Subcutaneous adipose tissue (tissue), 4 donors: ENCODE data around the gene C9orf78. TPM values are rescaled to one million over a fixed set of nuclear protein-coding genes. Genes with fewer than 3 reads are reported as not detected.

Source experiments
- total RNA-seq, 4 donors: library from RNA; depleted of rRNA; stranded (reverse); fragments of >200 nt; gene quantifications; one replicate each; pipeline ENCODE4 v1.1.0, GENCODE V29; 2016
- TF ChIP-seq, protein P1 (sequence below): fragments of 450-650 bp; IDR thresholded peaks from one replicate; pipeline ENCODE4 v1.5.1; 2016; ENCODE audit warnings: low read depth, mild to moderate bottlenecking, control low read depth, antibody characterized with exemption, moderate library complexity

C9orf78 gene
- total RNA-seq, 4 donors from 2014 or later, result 37.8 to 105 (median 50.9) TPM

DNA sequence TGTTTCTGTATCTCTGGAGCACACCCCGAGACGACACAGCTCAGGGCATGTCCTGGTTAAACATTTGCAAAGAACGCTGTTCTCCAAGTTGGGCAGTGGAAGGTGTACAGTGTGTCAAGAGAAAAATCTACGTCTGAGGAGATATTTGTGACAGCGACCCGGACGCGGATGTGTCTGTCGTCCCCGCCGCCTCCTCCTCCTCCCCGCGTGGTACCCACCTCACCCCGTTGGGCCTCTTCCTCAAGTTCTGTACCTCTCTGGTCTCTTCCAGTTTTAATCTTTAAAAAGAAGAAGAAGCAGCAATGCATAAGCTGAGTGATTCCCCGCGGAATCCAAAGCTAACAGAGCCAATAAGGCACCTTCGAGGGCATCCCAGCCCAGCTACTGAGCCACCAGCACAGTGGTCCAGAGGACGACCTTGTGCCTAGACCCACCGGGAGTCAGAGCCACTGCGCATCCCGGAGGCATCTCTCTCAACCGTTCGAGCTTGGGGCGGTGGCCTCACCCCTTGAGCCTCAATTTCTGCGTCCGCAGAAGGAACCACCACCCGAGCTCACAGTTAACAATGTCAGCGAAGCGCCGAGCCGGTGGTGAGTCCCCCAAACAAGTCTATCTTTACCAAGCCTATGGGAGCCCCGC lies 467 bp downstream of the C9orf78 start:
- TF ChIP-seq, protein P1, sequence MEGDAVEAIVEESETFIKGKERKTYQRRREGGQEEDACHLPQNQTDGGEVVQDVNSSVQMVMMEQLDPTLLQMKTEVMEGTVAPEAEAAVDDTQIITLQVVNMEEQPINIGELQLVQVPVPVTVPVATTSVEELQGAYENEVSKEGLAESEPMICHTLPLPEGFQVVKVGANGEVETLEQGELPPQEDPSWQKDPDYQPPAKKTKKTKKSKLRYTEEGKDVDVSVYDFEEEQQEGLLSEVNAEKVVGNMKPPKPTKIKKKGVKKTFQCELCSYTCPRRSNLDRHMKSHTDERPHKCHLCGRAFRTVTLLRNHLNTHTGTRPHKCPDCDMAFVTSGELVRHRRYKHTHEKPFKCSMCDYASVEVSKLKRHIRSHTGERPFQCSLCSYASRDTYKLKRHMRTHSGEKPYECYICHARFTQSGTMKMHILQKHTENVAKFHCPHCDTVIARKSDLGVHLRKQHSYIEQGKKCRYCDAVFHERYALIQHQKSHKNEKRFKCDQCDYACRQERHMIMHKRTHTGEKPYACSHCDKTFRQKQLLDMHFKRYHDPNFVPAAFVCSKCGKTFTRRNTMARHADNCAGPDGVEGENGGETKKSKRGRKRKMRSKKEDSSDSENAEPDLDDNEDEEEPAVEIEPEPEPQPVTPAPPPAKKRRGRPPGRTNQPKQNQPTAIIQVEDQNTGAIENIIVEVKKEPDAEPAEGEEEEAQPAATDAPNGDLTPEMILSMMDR, result no peak

DNA sequence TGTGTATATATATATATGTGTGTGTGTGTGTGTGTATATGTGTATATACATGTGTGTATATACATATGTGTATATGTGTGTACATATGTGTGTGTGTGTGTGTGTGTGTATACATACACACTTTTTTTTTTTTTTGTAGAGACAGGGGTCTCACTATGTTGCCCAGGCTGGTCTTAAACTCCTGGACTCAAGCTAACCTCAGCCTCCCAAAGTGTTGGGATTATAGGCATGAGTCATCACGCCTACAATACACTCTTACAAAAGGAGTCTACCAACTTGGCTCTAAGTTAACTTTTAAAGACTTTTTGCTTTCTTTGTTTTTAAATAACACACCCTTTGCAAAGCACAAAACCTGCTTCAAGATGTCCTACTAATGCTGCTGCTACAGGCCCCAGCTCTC lies 2.1 kb downstream of the C9orf78 start:
- TF ChIP-seq, protein P1, result no peak

DNA sequence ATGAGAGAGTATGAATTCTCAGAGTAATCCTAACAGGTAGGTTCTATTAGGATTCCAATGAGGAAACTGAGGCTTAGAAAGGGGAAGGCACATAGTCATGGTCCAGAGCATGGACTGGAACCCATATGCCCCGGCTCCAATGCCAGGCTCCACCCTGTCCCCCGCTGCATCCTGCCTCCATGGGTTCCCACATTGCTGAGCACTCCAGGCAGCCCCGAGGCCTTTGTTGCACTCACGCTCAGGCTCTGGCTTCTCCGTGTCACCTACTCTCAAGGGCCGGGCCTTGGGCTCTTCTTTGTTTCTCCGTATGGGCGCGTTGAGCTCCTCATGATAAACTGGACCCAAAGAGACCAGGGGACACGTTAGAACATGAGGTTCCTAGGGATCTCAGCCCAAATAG lies 6.1 kb downstream of the C9orf78 start:
- TF ChIP-seq, protein P1, result no peak

DNA sequence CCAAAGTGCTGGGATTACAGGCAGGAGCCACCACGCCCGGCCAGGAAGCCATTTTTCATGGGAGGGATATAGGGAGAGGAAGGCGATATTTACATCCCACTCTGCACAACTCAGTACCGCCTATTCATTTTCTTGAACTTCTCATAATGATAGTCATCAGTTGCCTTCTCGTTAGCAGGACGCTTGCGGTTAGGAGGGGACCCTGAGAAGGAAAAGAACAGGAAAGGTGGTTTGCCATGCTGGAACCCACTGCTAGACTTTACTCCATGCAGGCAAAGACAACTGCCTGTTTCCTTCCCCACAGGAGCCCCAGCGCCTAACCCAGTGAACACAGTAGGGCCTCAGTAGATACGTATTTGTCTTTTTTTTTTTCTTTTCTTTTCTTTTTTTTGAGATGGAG lies 7.0 kb downstream of the C9orf78 start:
- TF ChIP-seq, protein P1, result no peak

DNA sequence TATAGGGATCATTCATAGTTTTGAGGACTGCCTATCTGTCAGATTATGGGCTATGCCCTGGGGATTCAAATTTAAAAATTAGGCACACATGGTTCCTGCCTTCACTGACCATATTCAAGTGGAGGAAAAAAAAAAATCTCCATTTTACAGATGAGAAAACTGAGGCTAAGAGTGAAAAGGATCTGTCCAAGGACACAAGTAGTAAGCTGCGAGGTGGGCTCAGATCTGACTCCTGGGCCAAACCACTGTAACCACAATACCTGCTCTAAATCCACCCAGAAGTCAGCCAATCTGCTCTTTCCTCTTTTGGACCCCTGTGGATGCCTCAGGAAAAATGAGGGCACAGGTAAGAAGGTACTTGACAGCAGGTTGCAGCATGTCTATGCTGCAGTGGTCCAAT lies 8.3 kb downstream of the C9orf78 start:
- TF ChIP-seq, protein P1, result no peak

DNA sequence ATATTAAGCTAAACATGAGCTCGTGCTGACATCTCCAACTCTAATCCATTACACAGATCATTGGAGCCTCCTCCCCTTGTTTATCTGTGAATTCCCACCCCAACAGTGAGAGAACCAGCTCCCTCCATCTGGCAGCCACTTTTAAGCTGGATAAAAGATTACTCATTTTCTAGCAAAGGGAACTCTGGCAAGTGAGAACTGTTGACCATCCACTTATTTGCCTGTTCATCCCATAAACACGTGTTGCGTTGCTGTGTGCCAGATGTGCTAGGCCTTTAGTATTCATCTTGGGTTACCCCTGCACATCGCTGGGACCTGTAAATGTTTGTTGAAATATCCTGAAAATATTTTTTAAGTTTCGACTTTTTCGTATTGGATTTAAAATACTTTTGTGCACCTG lies 8.7 kb downstream of the C9orf78 start:
- TF ChIP-seq, protein P1, result no peak

DNA sequence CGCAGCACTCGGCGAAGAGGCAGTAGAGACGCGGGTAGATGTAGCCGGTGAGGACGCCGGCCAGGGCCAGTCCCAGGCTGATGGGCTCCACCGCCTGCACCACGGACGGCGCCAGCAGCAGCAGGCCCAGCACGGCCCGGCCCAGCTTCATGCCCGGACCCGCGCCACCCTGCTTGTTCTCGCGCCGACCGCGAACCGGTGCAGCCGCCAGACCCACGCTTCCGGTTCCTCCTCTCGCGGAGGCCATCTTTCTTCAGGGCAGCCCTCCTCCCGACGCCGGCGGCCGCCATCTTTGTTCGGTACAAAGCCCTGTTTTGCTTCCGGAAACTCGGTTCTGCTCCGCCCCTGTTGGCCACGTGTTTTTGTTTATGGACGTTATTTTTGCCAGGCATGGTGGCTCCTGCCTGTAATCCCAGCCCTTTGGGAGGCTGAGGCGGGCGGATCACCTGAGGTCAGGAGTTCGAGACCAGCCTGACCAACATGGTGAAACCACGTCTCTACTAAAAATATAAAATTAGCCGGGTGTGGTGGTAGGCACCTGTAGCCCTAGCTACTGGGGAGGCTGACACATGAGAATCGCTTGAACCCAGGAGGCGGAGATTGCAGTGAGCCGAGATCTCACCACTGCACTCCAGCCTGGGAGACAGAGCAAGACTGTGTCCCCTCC lies 11.0 kb downstream of the C9orf78 start, which contains the start of gene TOR1A:
Gene TOR1A, minus strand, starts transcription at position 202 of the 667 bp plus-strand sequence. Its CDS starts 51 bp downstream, at position 151.
- TF ChIP-seq, protein P1, result no peak
